CD4-positive, CD25-positive, alpha-beta regulatory T cell (primary cell): Measurements from ENCODE around the gene PYDC1. TPM values are rescaled to one million over a fixed set of nuclear protein-coding genes. Genes with fewer than 3 reads are reported as not detected.
"Not testable (repeated sequence)": the region's sequence is repeated elsewhere in the genome, so short reads cannot be mapped to it uniquely, and the experiment has no call there.

Experiments
- ATAC-seq, 2 donors: fragments of 150-1000 bp; cut with Tn5 transposase; one replicate each; pipeline ENCODE4 v1.10.0; 2021; ENCODE audit warnings: low read depth in 2 of 2, moderate number of reproducible peaks in 2 of 2, moderate library complexity in 1 of 2
- DNase-seq, 3 donors: peaks; one replicate each; pipeline versions ENCODE4 v3.0.0 to v3.0.0-alpha.2; 2012 to 2022; ENCODE audit warnings: mixed read lengths in 1 of 3
- H3K27ac ChIP-seq: one replicate; pipeline ENCODE4 v1.7.0; 2013; ENCODE audit warnings: mild to moderate bottlenecking, low read length; ENCODE audit not compliant: insufficient read depth, poor library complexity, severe bottlenecking
- H3K27me3 ChIP-seq: one replicate; pipeline ENCODE4 v1.7.0; 2013; ENCODE audit warnings: low read length; ENCODE audit not compliant: control insufficient read depth, insufficient read depth
- H3K36me3 ChIP-seq: one replicate; pipeline ENCODE4 v1.7.0; 2013; ENCODE audit warnings: mild to moderate bottlenecking, low read length, moderate library complexity; ENCODE audit not compliant: control insufficient read depth, insufficient read depth
- H3K4me1 ChIP-seq: 2 replicates; pipeline ENCODE4 v1.7.0; 2013; ENCODE audit warnings: mild to moderate bottlenecking, low read length; ENCODE audit not compliant: insufficient read depth, control insufficient read depth, poor library complexity, severe bottlenecking
- H3K4me3 ChIP-seq: one replicate; pipeline ENCODE4 v1.7.0; 2013; ENCODE audit warnings: low read depth, mild to moderate bottlenecking, low read length, moderate library complexity
- H3K9me3 ChIP-seq, 2 experiments: 1 replicate in 1 of 2; 2 replicates in 1 of 2; pipeline ENCODE4 v1.7.0; 2013; ENCODE audit warnings: low read length in 2 of 2, mild to moderate bottlenecking in 1 of 2, moderate library complexity in 1 of 2; ENCODE audit not compliant: control insufficient read depth in 2 of 2
- H3K27ac Mint-ChIP-seq, 3 donors: one replicate each; pipeline ENCODE4 v1.8.0; 2020 to 2022; ENCODE audit warnings: mild to moderate bottlenecking in 3 of 3, mixed read lengths in 3 of 3, moderate library complexity in 2 of 3
- H3K27me3 Mint-ChIP-seq: one replicate; pipeline ENCODE4 v1.8.0; 2022; ENCODE audit warnings: mild to moderate bottlenecking, mixed read lengths
- H3K36me3 Mint-ChIP-seq: one replicate; pipeline ENCODE4 v1.8.0; 2020; ENCODE audit warnings: mixed read lengths
- H3K4me1 Mint-ChIP-seq, 4 donors: one replicate each; pipeline ENCODE4 v1.8.0; 2020 to 2022; ENCODE audit warnings: mixed read lengths in 4 of 4, mild to moderate bottlenecking in 1 of 4
- H3K4me3 Mint-ChIP-seq, 4 donors: one replicate each; pipeline ENCODE4 v1.8.0; 2020 to 2022; ENCODE audit warnings: mild to moderate bottlenecking in 4 of 4, mixed read lengths in 4 of 4, moderate library complexity in 3 of 4
- H3K9me3 Mint-ChIP-seq, 7 donors: one replicate each; pipeline ENCODE4 v1.8.0; 2020 to 2022; ENCODE audit warnings: mixed read lengths in 7 of 7, mild to moderate bottlenecking in 3 of 7, moderate library complexity in 2 of 7
- polyA plus RNA-seq, 4 donors: library from polyadenylated mRNA; unstranded; fragments of 300-500 nt; fragmentation: Illumina TruSeq; gene quantifications; one replicate each; pipeline ENCODE4 v1.2.3, GENCODE V29; 2021
- total RNA-seq: library from RNA; stranded (reverse); gene quantifications from one replicate; pipeline ENCODE4 v1.2.3, GENCODE V29; 2022

Gene PYDC1
- total and polyA plus RNA-seq, 5 donors from 2014 or later, result not detected

- H3K36me3 ChIP-seq, result peaks cover 25% of the 10 kb centered on the region
- H3K4me3 ChIP-seq, result peak overlapping the region; percentile 84
- H3K36me3 Mint-ChIP-seq, result peaks cover 27% of the 10 kb centered on the region
- peak overlapping the region; percentile 89 for H3K27ac ChIP-seq
- H3K9me3 ChIP-seq, result no peaks in the 10 kb centered on the region
- no peaks in the 10 kb centered on the region for H3K27me3 ChIP-seq
- DNase-seq (no peak), ATAC-seq (no peak)
- H3K4me1 ChIP-seq, result peaks cover 66% of the 10 kb centered on the region
- peaks cover 19% of the 10 kb centered on the region for H3K27me3 Mint-ChIP-seq
- peak overlapping the region; percentile 91 to 99 (median 97) for H3K27ac Mint-ChIP-seq
- H3K4me1 Mint-ChIP-seq, result peaks cover 25 to 66% (median 41%) of the 10 kb centered on the region in 4 donors
- peaks cover 0 to 3% (median 0%) of the 10 kb centered on the region in 7 donors for H3K9me3 Mint-ChIP-seq
- peak overlapping the region; percentile 95 to 99 (median 98) for H3K4me3 Mint-ChIP-seq
Measured at GRCh38 chr16:31179219-31179746, 37.7 kb downstream of the PYDC1 start.

DNA sequence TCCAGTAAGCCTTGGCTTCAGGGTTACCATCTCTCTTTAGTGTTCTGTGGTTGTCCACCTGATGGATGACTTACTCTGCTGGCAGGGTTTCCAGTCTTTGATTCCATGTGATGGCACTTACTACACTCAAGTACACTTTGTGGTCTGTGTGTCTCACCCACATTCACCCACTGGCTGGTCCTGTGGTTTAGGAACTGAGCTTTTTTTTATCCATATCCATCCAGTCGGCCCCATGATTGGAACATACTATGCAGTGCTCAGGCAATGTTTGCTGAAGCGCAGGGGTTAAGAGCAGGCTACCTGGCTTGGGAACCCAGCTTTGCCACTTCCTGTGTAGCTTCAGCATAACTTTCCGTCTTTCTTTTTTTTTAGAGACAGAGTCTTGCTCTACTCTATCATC is 39.8 kb downstream of the PYDC1 start:
- H3K36me3 ChIP-seq, result peaks cover 3% of the 10 kb centered on the region
- Mint-ChIP-seq H3K9me3 (peaks cover 0 to 3% (median 0%) of the 10 kb centered on the region in 7 donors), H3K4me3 (peak overlapping the region; percentile 66 to 99 (median 92)), H3K4me1 (peaks cover 18 to 45% (median 24%) of the 10 kb centered on the region in 4 donors), H3K36me3 (peaks cover 8% of the 10 kb centered on the region), H3K27me3 (peaks cover 19% of the 10 kb centered on the region), H3K27ac (peak overlapping the region; percentile 71 to 92 (median 76))
- peak overlapping the region; percentile 53 for H3K4me3 ChIP-seq
- peaks cover 45% of the 10 kb centered on the region for H3K4me1 ChIP-seq
- no peak overlapping the region for H3K27ac ChIP-seq
- DNase-seq, result peak; percentile 12 to 79 (median 65)
- ATAC-seq, result peak; percentile 30 to 36
- H3K9me3 ChIP-seq, result no peaks in the 10 kb centered on the region
- H3K27me3 ChIP-seq, result no peaks in the 10 kb centered on the region

DNA sequence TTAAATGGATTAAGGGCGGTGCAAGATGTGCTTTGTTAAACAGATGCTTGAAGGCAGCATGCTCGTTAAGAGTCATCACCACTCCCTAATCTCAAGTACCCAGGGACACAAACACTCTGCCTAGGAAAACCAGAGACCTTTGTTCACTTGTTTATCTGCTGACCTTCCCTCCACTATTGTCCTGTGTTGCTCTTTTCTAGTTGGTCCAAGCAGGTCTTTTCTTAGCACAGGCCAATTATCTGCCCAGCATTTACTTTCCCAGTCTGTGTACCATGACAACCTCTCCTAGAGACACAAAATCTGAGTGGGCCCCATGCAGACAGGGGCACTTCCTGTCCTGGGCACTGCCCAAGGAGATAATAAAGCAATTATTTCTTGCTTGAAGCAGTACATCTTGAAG is 46.9 kb downstream of the PYDC1 start:
- not testable (repeated sequence) for H3K27me3 Mint-ChIP-seq, H3K4me1 ChIP-seq, H3K4me1 Mint-ChIP-seq, H3K36me3 Mint-ChIP-seq, H3K27ac Mint-ChIP-seq, DNase-seq, H3K4me3 ChIP-seq, ATAC-seq, H3K27ac ChIP-seq, H3K9me3 Mint-ChIP-seq, H3K27me3 ChIP-seq, H3K9me3 ChIP-seq, H3K36me3 ChIP-seq
- peak overlapping the region in 1 of 4 donors; percentile 17 for H3K4me3 Mint-ChIP-seq

GRCh38 chr16:31168848-31169247 is 48.1 kb downstream of the PYDC1 start:
- no peak for ATAC-seq
- Histone ChIP-seq H3K9me3 (no peaks in the 10 kb centered on the region), H3K4me3 (no peak overlapping the region), H3K27ac (no peak overlapping the region), H3K4me1 (no peaks in the 10 kb centered on the region), H3K36me3 (no peaks in the 10 kb centered on the region), H3K27me3 (no peaks in the 10 kb centered on the region)
- no peaks in the 10 kb centered on the region for H3K9me3 Mint-ChIP-seq
- DNase-seq, result no peak
- H3K36me3 Mint-ChIP-seq, result no peaks in the 10 kb centered on the region
- no peak overlapping the region for H3K27ac Mint-ChIP-seq
- no peak overlapping the region for H3K4me3 Mint-ChIP-seq
- no peaks in the 10 kb centered on the region for H3K4me1 Mint-ChIP-seq
- peaks cover 5% of the 10 kb centered on the region for H3K27me3 Mint-ChIP-seq

DNA sequence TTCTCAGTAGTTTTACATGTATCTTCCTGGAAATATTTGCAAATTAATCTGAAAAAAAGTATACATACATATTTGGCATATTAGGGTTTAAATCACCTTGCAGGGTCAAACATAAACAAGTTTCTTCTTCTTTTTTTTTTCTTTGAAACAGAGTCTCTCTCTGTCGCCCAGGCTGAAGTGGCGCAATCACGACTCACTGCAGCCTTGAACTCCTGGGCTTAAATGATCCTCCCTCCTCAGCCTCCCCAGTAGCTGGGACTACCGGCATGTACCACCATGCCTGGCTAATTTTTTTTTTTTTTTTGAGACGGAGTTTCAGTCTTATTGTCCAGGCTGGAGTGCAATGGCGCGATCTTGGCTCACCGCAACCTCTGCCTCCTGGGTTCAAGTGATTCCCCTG is 49.6 kb downstream of the PYDC1 start:
- DNase-seq (no peak), ATAC-seq (no peak)
- Histone ChIP-seq H3K36me3 (no peaks in the 10 kb centered on the region), H3K4me1 (no peaks in the 10 kb centered on the region), H3K4me3 (no peak overlapping the region), H3K27ac (no peak overlapping the region), H3K27me3 (no peaks in the 10 kb centered on the region), H3K9me3 (no peaks in the 10 kb centered on the region)
- no peaks in the 10 kb centered on the region for H3K36me3 Mint-ChIP-seq
- no peaks in the 10 kb centered on the region for H3K4me1 Mint-ChIP-seq
- no peaks in the 10 kb centered on the region for H3K9me3 Mint-ChIP-seq
- H3K27me3 Mint-ChIP-seq, result peaks cover 5% of the 10 kb centered on the region
- no peak overlapping the region for H3K4me3 Mint-ChIP-seq
- no peak overlapping the region for H3K27ac Mint-ChIP-seq

Other genes with a start within 250 kb of the PYDC1 start
- not detected for gene HSD3B7, start 231.9 kb downstream of the PYDC1 start, total RNA-seq
- gene HSD3B7, start 231.9 kb downstream of the PYDC1 start, polyA plus RNA-seq, result under 1 TPM in 2 of 4 donors, not detected in 2; 0.07 to 0.31 TPM
- gene STX1B, start 206.5 kb downstream of the PYDC1 start, total RNA-seq, result 0.74 TPM
- gene STX1B, start 206.5 kb downstream of the PYDC1 start, polyA plus RNA-seq, result not detected
- 80.7 TPM for gene STX4, start 183.6 kb downstream of the PYDC1 start, total RNA-seq
- gene STX4, start 183.6 kb downstream of the PYDC1 start, polyA plus RNA-seq, result 10 to 100 TPM; 19.1 to 28.0 (median 25.0) TPM
- gene ZNF668, start 142.9 kb downstream of the PYDC1 start, total RNA-seq, result 16.8 TPM
- gene ZNF668, start 142.9 kb downstream of the PYDC1 start, polyA plus RNA-seq, result 10 to 100 TPM in 1 of 4 donors, 1 to 10 TPM in 3; 6.4 to 15.8 (median 7.6) TPM
- gene ZNF646, start 142.7 kb downstream of the PYDC1 start, total RNA-seq, result 23.4 TPM
- gene ZNF646, start 142.7 kb downstream of the PYDC1 start, polyA plus RNA-seq, result 1 to 10 TPM; 2.2 to 5.5 (median 3.4) TPM
- gene PRSS53, start 128.2 kb downstream of the PYDC1 start, total RNA-seq, result 8.2 TPM
- 1 to 10 TPM in 1 of 4 donors, under 1 TPM in 3; 0.41 to 1.7 (median 0.59) TPM for gene PRSS53, start 128.2 kb downstream of the PYDC1 start, polyA plus RNA-seq
- 38.1 TPM for gene VKORC1, start 122.3 kb downstream of the PYDC1 start, total RNA-seq
- gene VKORC1, start 122.3 kb downstream of the PYDC1 start, polyA plus RNA-seq, result 100 to 1,000 TPM in 3 of 4 donors, 10 to 100 TPM in 1; 97.8 to 113 (median 105) TPM
- 8.2 TPM for gene BCKDK, start 108.7 kb downstream of the PYDC1 start, total RNA-seq
- 10 to 100 TPM; 19.5 to 24.7 (median 23.5) TPM for gene BCKDK, start 108.7 kb downstream of the PYDC1 start, polyA plus RNA-seq
- 103 TPM for gene KAT8, start 99.5 kb downstream of the PYDC1 start, total RNA-seq
- 10 to 100 TPM; 31.8 to 49.2 (median 44.4) TPM for gene KAT8, start 99.5 kb downstream of the PYDC1 start, polyA plus RNA-seq
- gene PRSS8, start 81.4 kb downstream of the PYDC1 start, total RNA-seq, result not detected
- gene PRSS8, start 81.4 kb downstream of the PYDC1 start, polyA plus RNA-seq, result not detected
- gene PRSS36, start 67.1 kb downstream of the PYDC1 start, total RNA-seq, result 0.39 TPM
- gene PRSS36, start 67.1 kb downstream of the PYDC1 start, polyA plus RNA-seq, result 1 to 10 TPM in 3 of 4 donors, under 1 TPM in 1; 0.46 to 1.4 (median 1.2) TPM
- gene FUS, start 37.0 kb downstream of the PYDC1 start, total RNA-seq, result 918 TPM
- 100 to 1,000 TPM; 119 to 147 (median 132) TPM for gene FUS, start 37.0 kb downstream of the PYDC1 start, polyA plus RNA-seq
- 25.0 TPM for gene PYCARD, start 14.4 kb downstream of the PYDC1 start, total RNA-seq
- gene PYCARD, start 14.4 kb downstream of the PYDC1 start, polyA plus RNA-seq, result 10 to 100 TPM; 50.6 to 82.9 (median 68.3) TPM
- 0.20 TPM for gene TRIM72, start 3.0 kb downstream of the PYDC1 start, total RNA-seq
- not detected for gene TRIM72, start 3.0 kb downstream of the PYDC1 start, polyA plus RNA-seq
- gene ITGAM, start 42.8 kb upstream of the PYDC1 start, total RNA-seq, result 13.1 TPM
- 1 to 10 TPM in 3 of 4 donors, under 1 TPM in 1; 0.71 to 4.8 (median 1.4) TPM for gene ITGAM, start 42.8 kb upstream of the PYDC1 start, polyA plus RNA-seq
- gene ITGAX, start 138.0 kb upstream of the PYDC1 start, total RNA-seq, result 1.9 TPM
- gene ITGAX, start 138.0 kb upstream of the PYDC1 start, polyA plus RNA-seq, result under 1 TPM in 1 of 4 donors, not detected in 3; 0.47 TPM
- not detected for gene ITGAD, start 176.2 kb upstream of the PYDC1 start, total RNA-seq
- gene ITGAD, start 176.2 kb upstream of the PYDC1 start, polyA plus RNA-seq, result not detected
- gene COX6A2, start 211.2 kb upstream of the PYDC1 start, total RNA-seq, result not detected
- not detected for gene COX6A2, start 211.2 kb upstream of the PYDC1 start, polyA plus RNA-seq
- gene ZNF843, start 225.7 kb upstream of the PYDC1 start, total RNA-seq, result 0.12 TPM
- under 1 TPM in 2 of 4 donors, not detected in 2; 0.06 to 0.09 TPM for gene ZNF843, start 225.7 kb upstream of the PYDC1 start, polyA plus RNA-seq
- 11.4 TPM for gene ARMC5, start 242.4 kb upstream of the PYDC1 start, total RNA-seq
- gene ARMC5, start 242.4 kb upstream of the PYDC1 start, polyA plus RNA-seq, result 1 to 10 TPM; 4.0 to 5.9 (median 5.6) TPM